GM12878 (cell line): Measurements from ENCODE around the gene SSH3. TPM values are rescaled to one million over a fixed set of nuclear protein-coding genes. Genes with fewer than 3 reads are reported as not detected.
A peak's percentile ranks its signal among the peaks of the same experiment; 100 is the strongest.

Experiments used
- BACH1 ChIP-seq: fragments of 450-650 bp; IDR thresholded peaks from 2 replicates; pipeline ENCODE4 v1.6.1; 2017; ENCODE audit warnings: mild to moderate bottlenecking, borderline replicate concordance
- CBX5 ChIP-seq: sonication (generic); IDR thresholded peaks from 2 replicates; pipeline ENCODE4 v1.6.1; 2016; ENCODE audit warnings: low read depth, moderate library complexity, mild to moderate bottlenecking, inconsistent platforms
- CEBPB ChIP-seq, 2 experiments: fragments of 150-350 bp in 1 of 2; IDR thresholded peaks; 2 replicates each; pipeline ENCODE4 v1.6.1; 2012 to 2014; ENCODE audit warnings: low read depth in 2 of 2, low read length in 2 of 2, borderline replicate concordance in 1 of 2, inconsistent platforms in 1 of 2
- CTCF ChIP-seq, 3 experiments: IDR thresholded peaks in 2 of 3; conservative IDR thresholded peaks in 1 of 3; 2 replicates each; pipeline ENCODE4 v1.5.1; 2011; ENCODE audit warnings: low read depth in 3 of 3, low read length in 3 of 3, mild to moderate bottlenecking in 3 of 3, control low read depth in 2 of 3, moderate library complexity in 2 of 3, inconsistent platforms in 1 of 3, mixed read lengths in 1 of 3; ENCODE audit not compliant: control insufficient read depth in 2 of 3, insufficient read depth in 1 of 3; ENCODE audit errors: extremely low read depth in 1 of 3
- EP300 ChIP-seq, 2 experiments: fragments of 150-350 bp in 1 of 2; IDR thresholded peaks; 2 replicates each; pipeline ENCODE4 v1.6.1; 2011 to 2012; ENCODE audit warnings: low read depth in 2 of 2, low read length in 2 of 2, borderline replicate concordance in 1 of 2, improper control_type of control experiment in 1 of 2, inconsistent platforms in 1 of 2; ENCODE audit not compliant: control insufficient read depth in 1 of 2
- FOS ChIP-seq: IDR thresholded peaks from 3 replicates; pipeline ENCODE4 v1.6.1; 2011; ENCODE audit warnings: borderline replicate concordance; ENCODE audit not compliant: insufficient read length; ENCODE audit errors: extremely low read depth
- IKZF2 ChIP-seq, 2 experiments: fragments of 450-650 bp; IDR thresholded peaks; 2 replicates each; pipeline ENCODE4 v1.6.1; 2017; ENCODE audit warnings: mild to moderate bottlenecking in 2 of 2, moderate library complexity in 2 of 2
- KLF5 ChIP-seq: fragments of 450-650 bp; IDR thresholded peaks from 2 replicates; pipeline ENCODE4 v1.6.1; 2014; ENCODE audit warnings: mild to moderate bottlenecking; ENCODE audit not compliant: partially characterized antibody
- MTA2 ChIP-seq: fragments of 450-650 bp; IDR thresholded peaks from 2 replicates; pipeline ENCODE4 v1.6.1; 2016; ENCODE audit warnings: low read depth, mild to moderate bottlenecking, moderate library complexity
- NFXL1 ChIP-seq: fragments of 450-650 bp; IDR thresholded peaks from 2 replicates; pipeline ENCODE4 v1.6.1; 2017; ENCODE audit warnings: antibody characterized with exemption, mild to moderate bottlenecking, borderline replicate concordance
- NFYA ChIP-seq: IDR thresholded peaks from 2 replicates; pipeline ENCODE4 v1.6.1; 2011; ENCODE audit warnings: low read depth, mild to moderate bottlenecking, low read length, improper control_type of control experiment, borderline replicate concordance
- NRF1 ChIP-seq: conservative IDR thresholded peaks from 2 replicates; pipeline ENCODE4 v1.6.1; 2011; ENCODE audit warnings: mild to moderate bottlenecking, low read depth, low read length, improper control_type of control experiment
- POLR2A ChIP-seq: IDR thresholded peaks from 2 replicates; pipeline ENCODE4 v1.6.1; 2011; ENCODE audit warnings: low read depth, mild to moderate bottlenecking, low read length
- RAD21 ChIP-seq: IDR thresholded peaks from 2 replicates; pipeline ENCODE4 v1.6.1; 2011; ENCODE audit warnings: mild to moderate bottlenecking, low read depth, low read length, moderate library complexity; ENCODE audit not compliant: insufficient read depth
- RCOR1 ChIP-seq: conservative IDR thresholded peaks from 2 replicates; pipeline ENCODE4 v1.6.1; 2012; ENCODE audit warnings: low read depth, low read length, improper control_type of control experiment
- SIX5 ChIP-seq: IDR thresholded peaks from 2 replicates; pipeline ENCODE4 v1.6.1; 2011; ENCODE audit warnings: mild to moderate bottlenecking, low read depth, low read length, moderate library complexity; ENCODE audit not compliant: severe bottlenecking
- SKIL ChIP-seq: fragments of 450-650 bp; IDR thresholded peaks from 2 replicates; pipeline ENCODE4 v1.6.1; 2017; ENCODE audit warnings: mild to moderate bottlenecking, low read depth, inconsistent platforms; ENCODE audit not compliant: poor library complexity, severe bottlenecking
- SREBF2 ChIP-seq: IDR thresholded peaks from 2 replicates; pipeline ENCODE4 v1.6.1; 2012; ENCODE audit warnings: mild to moderate bottlenecking, low read length
- USF2 ChIP-seq: IDR thresholded peaks from 2 replicates; pipeline ENCODE4 v1.6.1; 2011; ENCODE audit warnings: low read depth, low read length, improper control_type of control experiment, borderline replicate concordance
- YBX1 ChIP-seq: fragments of 450-650 bp; IDR thresholded peaks from 2 replicates; pipeline ENCODE4 v1.6.1; 2016; ENCODE audit warnings: antibody characterized with exemption
- ZNF207 ChIP-seq: fragments of 450-650 bp; IDR thresholded peaks from 2 replicates; pipeline ENCODE4 v1.6.1; 2014; ENCODE audit warnings: antibody characterized with exemption, mild to moderate bottlenecking, borderline replicate concordance
- ZNF217 ChIP-seq: fragments of 450-650 bp; IDR thresholded peaks from 2 replicates; pipeline ENCODE4 v1.6.1; 2017; ENCODE audit warnings: antibody characterized with exemption, mild to moderate bottlenecking
- ZZZ3 ChIP-seq: IDR thresholded peaks from 2 replicates; pipeline ENCODE4 v1.6.1; 2011; ENCODE audit warnings: low read depth; ENCODE audit not compliant: control insufficient read depth, insufficient read length
- polyA plus RNA-seq, 11 experiments: library from polyadenylated mRNA; depleted of rRNA in 4 of 11; unstranded in 6 of 11; stranded (reverse) in 5 of 11; fragments of >200 nt; fragmentation: Nextera tagmentation in 4 of 11; fragmentation: Illumina TruSeq in 1 of 11; extraction: Ambion mirVana in 4 of 11; extraction: Trizol in 1 of 11; gene quantifications; 1 replicate in 1 of 11; 2 replicates in 10 of 11; pipeline versions ENCODE4 v1.2.1 to v1.2.3, GENCODE V29; 2011 to 2016; ENCODE audit warnings: inconsistent platforms in 2 of 11, missing spikeins in 2 of 11, low read depth in 1 of 11
- total RNA-seq, 4 experiments: library from RNA; depleted of rRNA in 3 of 4; stranded (reverse); fragments of >200 nt in 3 of 4; fragmentation: Illumina TruSeq in 1 of 4; extraction: Trizol in 1 of 4; gene quantifications; 2 replicates each; pipeline versions ENCODE4 v1.2.1 to v1.2.3, GENCODE V29; 2013 to 2021
- TF ChIP-seq, protein P1 (sequence below): fragments of 450-650 bp; IDR thresholded peaks from 2 replicates; pipeline ENCODE4 v1.6.1; 2016; ENCODE audit warnings: mild to moderate bottlenecking

Gene SSH3
- total and polyA plus RNA-seq, 10 of the 15 experiments (the other 5 are each of a cell fraction or from before 2014, with no cell fraction given) = 0.05 to 0.83 (median 0.28) TPM; not detected in 3

DNA sequence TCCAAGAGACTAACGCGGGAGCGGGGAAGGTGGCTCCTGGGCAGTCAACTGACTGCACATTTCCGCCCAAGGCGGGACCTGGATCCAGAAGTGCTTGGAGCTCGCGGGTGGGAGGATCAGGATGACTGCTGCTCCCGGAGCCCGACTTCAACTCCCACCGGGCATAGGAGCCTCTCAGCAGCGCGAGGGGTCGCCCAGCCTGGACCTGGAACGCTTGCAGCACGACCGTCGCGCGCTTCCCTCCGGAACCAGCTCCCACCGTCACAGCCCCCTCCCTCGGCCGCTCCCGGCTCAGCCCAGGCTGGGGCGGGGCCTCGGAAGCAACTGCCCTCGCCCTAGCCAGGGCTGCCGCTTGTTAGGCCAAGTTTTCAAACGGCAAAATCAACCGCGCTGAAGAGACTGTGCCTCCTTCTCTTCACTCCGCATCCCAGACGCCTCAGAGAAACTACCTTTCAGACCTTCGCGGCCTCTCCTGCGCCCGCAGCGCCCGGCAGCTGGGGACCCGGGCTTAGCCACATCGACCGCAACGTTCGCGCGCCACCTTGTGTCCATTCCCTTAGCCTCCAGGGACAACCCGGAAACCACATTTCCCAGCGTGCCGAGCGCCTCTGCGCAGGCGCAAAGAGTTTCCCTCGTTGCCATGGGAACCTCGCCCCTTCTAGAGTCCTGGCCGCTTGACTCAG, 14.0 kb downstream of the SSH3 start (continued):
- TF ChIP-seq CBX5 (no peak), USF2 (no peak), NRF1 (peak; percentile 90), RCOR1 (no peak), BACH1 (peak; percentile 56; the same call in 1 of the 2 replicates), YBX1 (no peak), KLF5 (peak; percentile 47), POLR2A (peak; percentile 71), MTA2 (peak; percentile 26; the same call in 1 of the 2 replicates), CEBPB (IDR thresholded peaks at IDR 0.05; ENCODE audit: borderline replicate concordance in 1 of 2, low read depth in 2 of 2, low read length in 2 of 2) (no peak), ZNF217 (no peak), IKZF2 (IDR thresholded peaks at IDR 0.05) (peak; percentile 85 to 86; a peak in 3 of 4 replicates), NFXL1 (no peak), SREBF2 (no peak), SKIL (peak; percentile 16), EP300 (IDR thresholded peaks at IDR 0.05; ENCODE audit: borderline replicate concordance in 1 of 2, control insufficient read depth in 1 of 2, low read depth in 2 of 2, low read length in 2 of 2) (no peak), FOS (no peak), CTCF (IDR thresholded peaks at IDR 0.05 in 2 of 3, conservative IDR thresholded peaks at IDR 0.05 in 1 of 3; ENCODE audit: control insufficient read depth in 2 of 3, extremely low read depth in 1 of 3, insufficient read depth in 1 of 3, low read depth in 3 of 3, low read length in 3 of 3) (peak; percentile 87 to 97 (median 96); a peak in 5 of 6 replicates), ZNF207 (peak; percentile 89; the same call in 1 of the 2 replicates), SIX5 (peak; percentile 91), ZZZ3 (no peak), RAD21 (peak; percentile 88), NFYA (no peak)
- TF ChIP-seq, protein P1, sequence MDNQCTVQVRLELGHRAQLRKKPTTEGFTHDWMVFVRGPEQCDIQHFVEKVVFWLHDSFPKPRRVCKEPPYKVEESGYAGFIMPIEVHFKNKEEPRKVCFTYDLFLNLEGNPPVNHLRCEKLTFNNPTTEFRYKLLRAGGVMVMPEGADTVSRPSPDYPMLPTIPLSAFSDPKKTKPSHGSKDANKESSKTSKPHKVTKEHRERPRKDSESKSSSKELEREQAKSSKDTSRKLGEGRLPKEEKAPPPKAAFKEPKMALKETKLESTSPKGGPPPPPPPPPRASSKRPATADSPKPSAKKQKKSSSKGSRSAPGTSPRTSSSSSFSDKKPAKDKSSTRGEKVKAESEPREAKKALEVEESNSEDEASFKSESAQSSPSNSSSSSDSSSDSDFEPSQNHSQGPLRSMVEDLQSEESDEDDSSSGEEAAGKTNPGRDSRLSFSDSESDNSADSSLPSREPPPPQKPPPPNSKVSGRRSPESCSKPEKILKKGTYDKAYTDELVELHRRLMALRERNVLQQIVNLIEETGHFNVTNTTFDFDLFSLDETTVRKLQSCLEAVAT = peak; percentile 95
